Lower leg skin (tissue), 3 donors: ENCODE results near the gene EEFSEC.

Source experiments
- CTCF ChIP-seq, 3 donors: fragments of 450-650 bp; IDR thresholded peaks; one replicate each; pipeline ENCODE4 v1.5.1; 2016; ENCODE audit warnings: antibody characterized with exemption in 3 of 3, mild to moderate bottlenecking in 3 of 3, moderate library complexity in 2 of 3
- POLR2A ChIP-seq, 2 donors: fragments of 450-650 bp; IDR thresholded peaks; one replicate each; pipeline ENCODE4 v1.6.1; 2016 to 2017; ENCODE audit warnings: antibody characterized with exemption in 2 of 2, mild to moderate bottlenecking in 1 of 2, moderate library complexity in 1 of 2

GRCh38 chr3:128388932-128389331 lies 235.7 kb downstream of the EEFSEC start:
- TF ChIP-seq POLR2A (IDR thresholded peaks at IDR 0.05) (no peak), CTCF (IDR thresholded peaks at IDR 0.05) (no peak)
